ENCODE measurements around the gene OR52K2.

DNA sequence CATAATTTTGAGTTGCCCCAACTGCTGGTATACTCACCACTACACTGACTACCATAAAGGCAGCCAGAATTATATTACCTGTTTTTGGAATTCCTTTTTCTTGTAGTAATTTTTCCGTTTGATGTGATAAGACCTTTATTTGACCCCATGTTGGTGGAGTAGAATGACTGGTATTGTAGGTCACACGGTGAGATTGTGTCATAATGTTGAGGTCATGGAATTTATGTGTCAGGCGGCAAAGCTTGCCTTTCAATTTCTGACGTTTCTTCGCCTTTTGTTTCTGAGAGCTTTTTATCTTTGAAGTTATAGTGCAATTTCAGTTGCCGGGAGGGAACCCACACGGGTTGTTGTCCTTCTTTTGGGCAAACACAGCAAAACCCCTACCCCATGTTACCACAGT is 46.4 kb downstream of the OR52K2 start:
- TF ChIP-seq, protein P1, sequence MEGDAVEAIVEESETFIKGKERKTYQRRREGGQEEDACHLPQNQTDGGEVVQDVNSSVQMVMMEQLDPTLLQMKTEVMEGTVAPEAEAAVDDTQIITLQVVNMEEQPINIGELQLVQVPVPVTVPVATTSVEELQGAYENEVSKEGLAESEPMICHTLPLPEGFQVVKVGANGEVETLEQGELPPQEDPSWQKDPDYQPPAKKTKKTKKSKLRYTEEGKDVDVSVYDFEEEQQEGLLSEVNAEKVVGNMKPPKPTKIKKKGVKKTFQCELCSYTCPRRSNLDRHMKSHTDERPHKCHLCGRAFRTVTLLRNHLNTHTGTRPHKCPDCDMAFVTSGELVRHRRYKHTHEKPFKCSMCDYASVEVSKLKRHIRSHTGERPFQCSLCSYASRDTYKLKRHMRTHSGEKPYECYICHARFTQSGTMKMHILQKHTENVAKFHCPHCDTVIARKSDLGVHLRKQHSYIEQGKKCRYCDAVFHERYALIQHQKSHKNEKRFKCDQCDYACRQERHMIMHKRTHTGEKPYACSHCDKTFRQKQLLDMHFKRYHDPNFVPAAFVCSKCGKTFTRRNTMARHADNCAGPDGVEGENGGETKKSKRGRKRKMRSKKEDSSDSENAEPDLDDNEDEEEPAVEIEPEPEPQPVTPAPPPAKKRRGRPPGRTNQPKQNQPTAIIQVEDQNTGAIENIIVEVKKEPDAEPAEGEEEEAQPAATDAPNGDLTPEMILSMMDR (IDR thresholded peaks at IDR 0.05; ENCODE audit: insufficient read depth, low read length, poor library complexity, severe bottlenecking) = no peak
- no peak for TF ChIP-seq EZH2phosphoT487 (conservative IDR thresholded peaks at IDR 0.05; ENCODE audit: low read length)
